Islet precursor cell (in vitro differentiated cells): Measurements from ENCODE around the gene HSPBP1.
A peak's percentile ranks its signal among the peaks of the same experiment; 100 is the strongest.

Experiments
- DNase-seq: peaks from one replicate; pipeline ENCODE4 v3.0.0-alpha.2; 2018

The HSPBP1 gene

GRCh38 chr19:55304279-55304978 lies 24.5 kb upstream of the HSPBP1 start:
- DNase-seq: peak; percentile 70

- DNase-seq: no peak
Observed at GRCh38 chr19:55303477-55303876, 23.6 kb upstream of the HSPBP1 start.

- DNase-seq: no peak
Observed at GRCh38 chr19:55302318-55302703, 22.4 kb upstream of the HSPBP1 start.

- DNase-seq: peak; percentile 80
Observed at GRCh38 chr19:55301459-55302317, 21.8 kb upstream of the HSPBP1 start.

DNA sequence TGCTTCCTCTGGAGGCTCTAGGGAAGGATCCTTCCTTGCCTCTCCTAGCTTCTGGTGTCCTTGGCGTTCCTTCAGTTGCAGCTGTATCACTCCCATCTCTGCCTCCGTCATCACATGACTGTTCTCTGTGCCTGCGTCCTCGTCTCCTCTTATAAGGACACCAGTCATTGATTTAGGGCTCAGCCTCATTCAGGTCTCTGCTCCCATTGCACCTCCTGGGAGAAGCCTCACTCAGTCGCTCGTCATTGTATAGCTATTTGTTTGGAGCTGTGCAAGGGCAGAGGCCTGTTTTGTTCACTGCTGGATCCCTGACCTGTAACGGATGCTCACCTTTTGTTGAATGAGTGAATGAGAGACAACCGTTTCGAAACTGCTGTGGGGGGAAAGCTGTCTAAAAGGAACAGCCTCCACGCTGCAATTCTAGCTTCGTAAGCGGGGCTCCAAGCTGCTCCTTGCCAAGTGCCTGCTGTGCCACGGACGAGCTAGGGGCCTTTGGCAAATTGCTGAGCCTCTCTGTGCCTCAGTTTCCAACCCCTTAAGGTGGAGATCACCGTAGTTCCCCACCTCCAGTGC lies 21.1 kb upstream of the HSPBP1 start:
- DNase-seq: no peak

DNA sequence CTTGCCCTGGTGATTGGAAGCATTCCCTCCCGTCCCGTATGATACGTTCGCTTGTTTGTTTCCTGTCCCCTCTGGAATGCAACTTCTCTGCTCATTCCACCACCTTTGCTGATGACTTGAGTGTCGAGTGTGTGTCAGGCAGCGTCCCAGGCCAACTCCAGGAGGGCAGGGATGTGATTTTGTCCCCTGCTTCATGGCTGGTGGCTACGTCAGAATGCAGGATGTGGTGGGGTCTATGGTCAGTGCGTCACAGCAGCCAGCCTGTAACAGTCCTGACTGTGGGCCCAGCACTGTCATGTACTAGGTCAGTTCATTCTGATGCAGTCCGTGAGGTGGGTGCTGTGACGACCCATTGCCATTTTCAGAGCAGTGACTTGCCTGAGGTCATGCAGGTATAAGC lies 20.1 kb upstream of the HSPBP1 start:
- no peak for DNase-seq

- no peak for DNase-seq
Observed at GRCh38 chr19:55297267-55297666, 17.4 kb upstream of the HSPBP1 start.

DNA sequence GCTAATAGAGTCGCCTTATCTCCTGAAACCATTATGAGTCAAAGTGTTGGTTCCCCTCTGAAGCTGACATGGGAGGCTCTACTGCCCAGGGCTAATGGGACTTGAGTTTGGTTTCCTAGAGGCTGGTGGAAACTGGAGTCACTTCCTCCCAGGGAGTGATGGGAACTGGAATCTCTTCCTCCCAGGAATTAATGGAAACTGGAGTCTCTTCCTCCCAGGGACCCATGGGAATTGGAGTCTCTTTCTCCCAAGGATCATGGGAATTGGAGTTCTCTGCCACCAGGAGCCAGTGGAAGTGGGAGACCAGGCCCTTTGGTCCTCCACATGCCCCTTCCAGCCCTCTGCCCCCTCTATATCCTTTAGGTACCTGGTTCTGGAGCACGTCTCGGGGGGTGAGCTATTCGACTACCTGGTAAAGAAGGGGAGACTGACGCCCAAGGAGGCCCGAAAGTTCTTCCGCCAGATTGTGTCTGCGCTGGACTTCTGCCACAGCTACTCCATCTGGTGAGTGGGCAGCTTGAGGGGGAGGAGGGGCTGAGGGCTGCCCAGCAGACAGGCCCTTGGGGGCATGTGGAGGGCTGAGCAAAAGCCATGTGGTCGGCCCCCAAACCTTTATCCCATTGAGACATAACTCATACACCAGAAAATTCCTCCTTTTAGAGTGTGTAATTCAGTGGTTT lies 9.3 kb upstream of the HSPBP1 start:
- DNase-seq: no peak

- DNase-seq: no peak
Observed at GRCh38 chr19:55287361-55288079, 7.6 kb upstream of the HSPBP1 start.

DNA sequence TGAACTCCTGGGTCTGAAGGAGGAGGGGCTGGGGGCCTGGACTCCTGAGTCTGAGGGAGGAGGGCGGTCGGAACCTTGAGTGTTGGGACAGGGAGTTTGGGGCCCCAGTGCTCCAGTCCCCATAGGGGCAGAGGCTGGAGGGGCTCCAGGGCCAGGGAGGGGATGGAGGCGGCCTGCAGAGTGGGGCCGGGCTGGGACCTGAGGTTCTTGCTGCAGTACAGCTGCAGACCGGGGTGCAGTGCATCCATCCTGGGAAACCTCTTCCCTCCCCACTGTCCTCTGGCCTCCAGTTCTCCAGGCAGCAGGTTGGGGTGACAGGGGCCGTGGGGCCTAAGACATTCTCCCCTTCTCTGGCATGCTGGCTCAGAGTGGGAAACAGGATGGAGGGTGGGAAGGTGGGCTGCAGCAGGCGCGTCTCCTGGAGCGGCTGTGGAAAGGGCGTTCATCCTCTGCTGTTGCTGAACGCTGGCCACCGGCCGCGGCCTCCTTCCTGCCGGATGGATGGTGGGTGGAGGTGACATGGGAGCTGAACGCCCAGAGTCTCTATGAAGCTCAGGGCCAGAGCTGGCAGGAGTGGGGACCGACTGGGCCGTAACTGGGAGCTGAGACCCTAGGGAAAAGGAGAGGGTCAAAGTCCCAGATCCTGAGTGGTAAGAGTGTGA lies 5.5 kb upstream of the HSPBP1 start:
- no peak for DNase-seq

DNA sequence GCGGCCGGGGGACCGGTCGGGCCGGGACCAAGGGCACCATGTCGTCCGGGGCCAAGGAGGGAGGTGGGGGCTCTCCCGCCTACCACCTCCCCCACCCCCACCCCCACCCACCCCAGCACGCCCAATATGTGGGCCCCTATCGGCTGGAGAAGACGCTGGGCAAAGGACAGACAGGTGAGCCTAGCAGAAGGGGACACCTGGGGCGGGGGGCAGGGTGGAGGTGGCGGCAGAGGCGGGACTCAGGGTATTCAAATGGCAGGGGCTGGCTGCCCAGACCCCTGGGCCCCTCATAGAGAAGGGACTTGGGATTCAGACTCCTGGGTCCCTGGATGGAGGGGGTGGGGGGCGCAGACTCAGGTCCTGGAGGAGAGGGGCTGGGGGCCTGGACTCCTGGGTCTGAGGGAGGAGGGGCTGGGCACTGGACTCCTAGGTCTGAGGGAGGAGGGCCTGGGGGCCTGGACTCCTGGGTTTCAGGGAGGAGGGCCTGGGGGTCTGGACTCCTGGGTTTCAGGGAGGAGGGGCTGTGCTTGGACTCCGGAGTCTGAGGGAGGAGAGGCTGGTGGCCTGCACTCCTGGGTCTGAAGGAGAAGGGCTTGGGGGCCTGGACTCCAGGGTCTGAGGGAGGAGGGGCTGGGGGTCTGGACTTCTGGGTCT lies 4.6 kb upstream of the HSPBP1 start:
- no peak for DNase-seq

DNA sequence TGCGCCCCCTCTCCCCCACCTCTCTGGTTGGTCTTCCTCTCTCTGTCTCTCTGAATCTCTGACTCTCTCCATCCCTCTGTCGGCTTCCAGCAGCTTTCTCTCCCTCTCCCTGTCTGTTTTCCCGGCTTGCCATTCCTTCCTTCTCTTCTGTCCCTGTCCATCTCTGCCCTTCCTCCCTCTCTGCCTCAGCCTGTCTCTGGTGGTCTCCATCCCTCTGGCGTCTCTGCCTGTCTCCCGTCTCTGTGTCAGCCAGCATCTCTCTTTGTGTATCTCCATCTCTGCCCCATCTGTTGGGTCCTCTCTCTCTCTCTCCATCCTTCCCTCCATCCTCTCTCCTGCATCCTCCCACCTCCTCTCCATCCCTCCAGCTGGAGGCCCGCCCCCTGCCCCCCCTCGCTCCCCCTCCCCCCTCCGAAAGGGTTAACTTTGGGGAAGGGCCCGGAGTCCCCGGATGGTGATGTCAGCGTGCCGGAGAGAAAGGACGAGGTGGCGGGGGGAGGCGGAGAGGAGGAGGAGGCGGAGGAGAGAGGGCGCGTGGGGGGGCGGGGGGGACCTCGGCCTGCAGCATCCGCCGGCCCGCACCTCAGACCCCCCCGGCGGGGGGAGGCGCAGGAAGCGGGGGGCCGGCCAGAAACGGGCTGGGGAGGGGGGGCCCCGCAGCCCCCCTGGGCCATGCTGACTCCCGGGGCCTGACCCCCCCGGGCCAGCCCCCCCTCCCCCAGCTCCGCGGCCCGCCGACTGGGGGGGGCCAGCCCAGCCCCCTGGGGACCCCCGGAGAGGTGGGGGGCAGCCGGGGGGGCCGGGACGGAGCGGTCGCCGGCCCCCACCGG lies 3.9 kb upstream of the HSPBP1 start, which contains the start of gene BRSK1:
Gene BRSK1 (plus strand): TSS at position 450 of the 830 bp plus-strand sequence. CDS start 446 bp downstream, outside the sequence.
- DNase-seq: peak; percentile 89

DNA sequence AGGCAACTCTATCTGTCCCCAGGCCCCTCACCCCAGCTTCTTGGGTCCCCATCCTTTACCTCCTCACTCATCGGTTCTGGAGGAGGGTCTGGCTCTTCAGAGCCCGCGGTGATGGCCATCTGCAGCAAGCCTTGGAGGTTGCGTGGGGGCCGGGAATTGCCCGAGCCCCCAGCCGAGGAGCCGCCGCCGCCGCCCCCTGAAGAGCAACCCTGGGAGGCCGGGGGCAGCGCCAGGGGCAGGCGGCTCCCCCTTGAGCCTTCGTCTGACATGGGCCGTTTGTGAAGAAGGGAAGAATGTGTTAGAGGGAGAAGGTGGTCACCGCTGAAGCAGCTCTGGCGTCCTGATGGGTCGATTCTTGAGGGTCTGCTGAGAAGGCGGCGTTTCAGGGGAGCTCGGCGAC lies 570 bp downstream of the HSPBP1 start:
- no peak for DNase-seq

DNA sequence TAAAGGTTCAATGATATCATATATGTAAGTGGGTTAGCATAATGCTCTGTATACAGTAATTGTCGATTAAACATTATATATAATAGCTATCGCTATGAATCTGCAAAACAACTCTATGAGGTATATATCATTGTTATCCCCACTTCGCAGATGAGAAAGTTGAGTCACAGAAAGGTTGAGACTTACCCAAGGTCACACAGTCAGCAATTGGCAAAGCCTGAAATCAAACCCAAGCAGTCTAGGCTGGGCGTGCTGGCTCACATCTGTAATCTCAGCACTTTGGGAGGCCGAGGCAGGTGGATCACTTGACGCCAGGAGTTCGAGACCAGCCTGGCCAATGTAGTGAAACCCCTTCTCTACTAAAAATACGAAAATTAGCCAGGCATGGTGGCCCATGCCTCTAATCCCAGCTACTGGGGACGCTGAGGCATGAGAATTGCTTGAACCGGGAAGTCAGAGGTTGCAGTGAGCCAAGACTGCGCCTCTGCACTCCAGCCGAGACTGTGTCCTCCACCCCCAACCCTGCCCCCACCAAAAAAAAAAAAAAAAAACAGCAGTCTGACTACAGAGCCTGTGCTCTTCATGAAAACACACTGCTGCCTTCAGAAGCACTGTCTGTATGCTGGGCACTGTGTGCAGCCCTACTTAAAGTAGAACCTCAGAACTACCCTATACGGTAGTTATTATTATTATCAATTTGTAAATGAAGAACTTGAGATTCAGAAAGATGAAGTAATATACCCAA lies 1.3 kb downstream of the HSPBP1 start:
- DNase-seq: no peak

GRCh38 chr19:55277494-55277893 lies 2.4 kb downstream of the HSPBP1 start:
- DNase-seq: no peak

- no peak for DNase-seq
Observed at GRCh38 chr19:55276720-55277430, 3.0 kb downstream of the HSPBP1 start.

DNA sequence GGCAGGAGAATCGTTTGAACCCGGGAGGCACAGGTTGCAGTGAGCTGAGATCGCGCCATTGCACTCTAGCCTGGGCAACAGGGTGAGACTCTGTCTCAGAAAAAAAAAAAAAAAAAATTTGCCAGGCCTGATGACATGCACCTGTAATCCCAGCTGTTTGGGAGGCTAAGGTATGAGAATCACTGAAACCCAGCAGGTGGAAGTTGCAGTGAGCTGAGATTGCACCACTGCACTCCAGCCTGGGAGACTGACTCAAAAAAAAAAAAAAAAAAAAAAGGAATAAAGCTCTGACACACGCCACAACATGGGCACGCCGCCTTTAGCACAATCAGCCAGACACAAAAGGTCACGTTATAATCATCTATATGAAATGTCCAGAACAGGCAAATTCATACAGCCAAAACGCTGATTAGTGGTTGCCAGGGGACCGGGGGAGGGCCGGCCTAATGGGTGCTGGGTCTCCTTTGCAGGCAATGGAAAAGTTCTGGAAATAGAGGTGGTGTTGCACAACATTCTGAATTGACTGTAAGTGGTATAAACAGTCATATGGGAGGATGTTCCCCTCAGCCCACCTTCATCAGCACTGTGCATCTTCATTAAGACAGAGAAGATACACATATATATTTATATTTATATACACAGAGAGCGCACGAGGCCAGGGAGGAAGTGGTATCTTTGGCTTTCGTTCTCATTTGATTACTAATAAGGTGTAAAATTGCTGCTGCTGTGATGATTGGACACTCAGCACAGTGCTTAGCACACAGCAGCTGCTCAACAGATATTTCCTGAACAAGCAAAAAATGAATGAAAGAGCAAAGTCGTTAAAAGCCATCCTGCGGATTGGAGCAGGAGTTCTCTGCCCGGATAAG lies 3.8 kb downstream of the HSPBP1 start:
- DNase-seq: no peak
